Activated B cell treated with CpG ODN at 0.5 μM for 24 hours (primary cell): ENCODE measurements around the gene CEBPZ. TPM values are rescaled to one million over a fixed set of nuclear protein-coding genes. Genes with fewer than 3 reads are reported as not detected.
"Not testable (repeated sequence)": the region's sequence is repeated elsewhere in the genome, so short reads cannot be mapped to it uniquely, and the experiment has no call there.

Source experiments
- ATAC-seq: fragments of 200-7000 bp; cut with Tn5 transposase; one replicate; pipeline ENCODE4 v1.10.0; 2021; ENCODE audit warnings: low read depth, mild to moderate bottlenecking, moderate library complexity
- CTCF ChIA-PET: fragments of 350-600 bp; sonication (Branson Sonifier 250); formaldehyde crosslinking; loops from one replicate; lab custom pipeline; 2021; ENCODE audit warnings: antibody characterized with exemption; lab: Charles Lee
- POLR2A ChIA-PET: fragments of 350-600 bp; sonication (Branson Sonifier 250); formaldehyde crosslinking; loops from one replicate; lab custom pipeline; 2021; ENCODE audit warnings: antibody characterized with exemption; lab: Charles Lee
- DNase-seq: peaks from one replicate; pipeline ENCODE4 v3.0.0; 2022
- H3K27ac Mint-ChIP-seq: one replicate; pipeline ENCODE4 v1.8.0; 2020; ENCODE audit warnings: mixed read lengths
- H3K27me3 Mint-ChIP-seq: one replicate; pipeline ENCODE4 v1.8.0; 2021; ENCODE audit warnings: mixed read lengths
- H3K36me3 Mint-ChIP-seq: one replicate; pipeline ENCODE4 v1.8.0; 2021; ENCODE audit warnings: low read depth, mixed read lengths
- H3K4me1 Mint-ChIP-seq: one replicate; pipeline ENCODE4 v1.8.0; 2021; ENCODE audit warnings: mixed read lengths
- H3K4me3 Mint-ChIP-seq: one replicate; pipeline ENCODE4 v1.8.0; 2020; ENCODE audit warnings: mild to moderate bottlenecking, mixed read lengths
- H3K9me3 Mint-ChIP-seq: one replicate; pipeline ENCODE4 v1.8.0; 2020; ENCODE audit warnings: mixed read lengths
- intact Hi-C: fragments of 100-400 bp; cut with micrococcal nuclease; formaldehyde crosslinking; loops from one replicate; pipeline ENCODE4 v1.15.1; 2024
- total RNA-seq: library from RNA; stranded (reverse); gene quantifications from 2 replicates; pipeline ENCODE4 v1.2.3, GENCODE V29; 2022
- TF ChIP-seq, protein P1 (sequence below): fragments of 200-600 bp; IDR thresholded peaks from one replicate; pipeline ENCODE4 v1.8.0; 2022; ENCODE audit warnings: antibody characterized with exemption, mild to moderate bottlenecking

CEBPZ gene
- total RNA-seq, 1 donor from 2014 or later: 55.2 TPM

DNA sequence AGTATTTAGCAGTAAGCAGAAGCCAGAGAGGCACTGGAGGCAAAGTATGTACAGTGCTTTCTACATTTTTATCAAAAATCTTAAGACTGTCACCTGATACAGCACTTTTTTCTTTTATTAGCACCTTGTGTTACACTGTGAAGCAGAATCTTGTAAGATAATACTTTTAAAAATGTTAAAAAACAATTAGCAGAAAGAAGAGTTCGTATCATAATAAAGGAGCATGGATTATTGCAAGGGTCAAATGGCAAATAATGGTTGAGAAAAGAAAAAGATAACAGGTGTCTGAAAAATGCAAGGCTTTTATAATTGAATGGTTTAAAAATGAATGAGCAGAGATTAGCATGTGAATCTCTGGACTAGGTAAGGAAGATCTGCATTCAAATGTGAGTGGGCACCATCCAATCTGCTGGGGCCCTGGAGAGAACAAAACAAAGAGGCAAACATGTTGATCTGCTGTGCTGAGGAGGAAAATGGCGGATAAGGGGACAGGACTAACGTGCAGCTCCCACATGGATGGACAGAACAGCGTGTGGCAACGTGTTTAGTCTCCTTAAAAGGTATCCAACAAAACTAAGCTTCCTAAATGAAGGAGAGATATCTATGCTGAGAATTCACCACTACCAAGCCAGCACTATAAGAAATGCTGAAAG is 25.6 kb downstream of the CEBPZ start:
- TF ChIP-seq, protein P1, sequence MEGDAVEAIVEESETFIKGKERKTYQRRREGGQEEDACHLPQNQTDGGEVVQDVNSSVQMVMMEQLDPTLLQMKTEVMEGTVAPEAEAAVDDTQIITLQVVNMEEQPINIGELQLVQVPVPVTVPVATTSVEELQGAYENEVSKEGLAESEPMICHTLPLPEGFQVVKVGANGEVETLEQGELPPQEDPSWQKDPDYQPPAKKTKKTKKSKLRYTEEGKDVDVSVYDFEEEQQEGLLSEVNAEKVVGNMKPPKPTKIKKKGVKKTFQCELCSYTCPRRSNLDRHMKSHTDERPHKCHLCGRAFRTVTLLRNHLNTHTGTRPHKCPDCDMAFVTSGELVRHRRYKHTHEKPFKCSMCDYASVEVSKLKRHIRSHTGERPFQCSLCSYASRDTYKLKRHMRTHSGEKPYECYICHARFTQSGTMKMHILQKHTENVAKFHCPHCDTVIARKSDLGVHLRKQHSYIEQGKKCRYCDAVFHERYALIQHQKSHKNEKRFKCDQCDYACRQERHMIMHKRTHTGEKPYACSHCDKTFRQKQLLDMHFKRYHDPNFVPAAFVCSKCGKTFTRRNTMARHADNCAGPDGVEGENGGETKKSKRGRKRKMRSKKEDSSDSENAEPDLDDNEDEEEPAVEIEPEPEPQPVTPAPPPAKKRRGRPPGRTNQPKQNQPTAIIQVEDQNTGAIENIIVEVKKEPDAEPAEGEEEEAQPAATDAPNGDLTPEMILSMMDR: no peak

DNA sequence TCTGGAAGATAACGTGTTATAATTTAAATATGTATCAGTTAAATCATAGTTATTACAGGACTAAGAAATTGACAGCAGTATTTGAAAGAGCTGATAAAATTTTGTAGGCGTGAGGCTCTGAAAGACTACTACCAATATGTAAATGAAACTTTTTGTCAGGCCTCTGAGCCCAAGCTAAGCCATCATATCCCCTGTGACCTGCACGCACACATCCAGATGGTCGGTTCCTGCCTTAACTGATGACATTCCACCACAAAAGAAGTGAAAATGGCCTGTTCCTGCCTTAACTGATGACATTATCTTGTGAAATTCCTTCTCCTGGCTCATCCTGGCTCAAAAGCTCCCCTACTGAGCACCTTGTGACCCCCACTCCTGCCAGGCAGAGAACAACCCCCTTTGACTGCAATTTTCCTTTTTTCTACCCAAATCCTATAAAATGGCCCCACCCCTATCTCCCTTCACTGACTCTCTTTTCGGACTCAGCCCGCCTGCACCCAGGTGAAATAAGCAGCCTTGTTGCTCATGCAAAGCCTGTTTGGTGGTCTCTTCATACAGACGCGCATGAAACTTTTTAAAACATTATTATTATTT is 26.2 kb downstream of the CEBPZ start:
- H3K27me3 Mint-ChIP-seq, H3K4me3 Mint-ChIP-seq, CTCF ChIA-PET, POLR2A ChIA-PET, H3K27ac Mint-ChIP-seq, H3K4me1 Mint-ChIP-seq, ATAC-seq, intact Hi-C loops, DNase-seq: not testable (repeated sequence)
- H3K9me3 Mint-ChIP-seq: peaks cover 29% of the 10 kb centered on the region
- H3K36me3 Mint-ChIP-seq: peaks cover 88% of the 10 kb centered on the region

More for the DNA sequence above, 25.6 kb downstream of the CEBPZ start:
- Mint-ChIP-seq H3K36me3 (peaks cover 88% of the 10 kb centered on the region), H3K9me3 (peaks cover 29% of the 10 kb centered on the region), H3K27me3 (no peaks in the 10 kb centered on the region), H3K27ac (no peak overlapping the region), H3K4me1 (peaks cover 5% of the 10 kb centered on the region), H3K4me3 (no peak overlapping the region)
- ChIA-PET CTCF (no interaction called here), POLR2A (no interaction called here)
- DNase-seq (no peak), ATAC-seq (no peak)
- intact Hi-C loops: no loop called here

DNA sequence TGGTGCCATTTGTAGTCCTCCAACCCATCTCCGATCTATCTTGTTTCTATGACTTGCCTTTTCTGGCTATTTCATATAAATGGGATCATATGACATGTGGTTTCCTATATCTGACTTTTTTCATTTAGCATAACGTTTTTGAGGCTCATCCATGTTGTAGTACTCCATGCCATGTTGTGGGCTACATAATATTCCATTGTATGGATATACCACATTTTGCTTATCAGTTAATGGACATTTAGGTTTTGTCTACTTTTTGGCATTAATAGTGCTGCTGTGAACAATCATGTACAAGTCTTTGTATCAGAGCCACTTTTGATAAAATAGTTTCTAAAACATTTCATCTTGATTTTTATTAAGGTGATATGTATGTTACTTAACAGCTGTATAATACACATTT is 27.7 kb downstream of the CEBPZ start:
- Mint-ChIP-seq H3K4me3 (no peak overlapping the region), H3K27me3 (no peaks in the 10 kb centered on the region), H3K4me1 (peaks cover 8% of the 10 kb centered on the region), H3K27ac (no peak overlapping the region), H3K9me3 (peaks cover 23% of the 10 kb centered on the region), H3K36me3 (peaks cover 74% of the 10 kb centered on the region)
- CTCF ChIA-PET: no interaction called here
- no peak for DNase-seq
- POLR2A ChIA-PET: no interaction called here
- intact Hi-C loops: loop anchor here (1.0 kb wide), 1 partner anchor 7 kb away; the partner anchor contains the start of gene CEBPZOS
- ATAC-seq: no peak
- TF ChIP-seq, protein P1: no peak

DNA sequence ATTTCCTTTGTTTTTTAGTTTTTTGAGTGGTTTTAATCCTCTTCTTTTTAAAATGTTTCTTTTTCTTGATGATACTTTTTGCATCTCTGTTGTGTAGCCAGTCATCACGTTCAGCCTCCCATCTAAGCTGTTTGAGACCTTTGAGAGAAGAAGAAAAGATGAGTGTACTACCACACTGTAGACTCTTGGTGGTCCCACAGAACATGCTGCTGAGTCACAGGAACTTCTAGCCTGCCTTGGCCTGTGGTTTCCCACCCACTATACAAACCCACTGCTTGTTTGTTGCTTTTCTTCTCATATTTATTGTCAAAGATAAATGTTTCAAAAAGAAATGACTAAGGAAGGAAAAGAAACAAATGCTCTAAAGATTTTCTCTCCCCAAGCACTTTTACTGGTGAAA is 29.6 kb downstream of the CEBPZ start:
- Mint-ChIP-seq H3K4me1 (peaks cover 18% of the 10 kb centered on the region), H3K9me3 (peaks cover 6% of the 10 kb centered on the region), H3K36me3 (peaks cover 55% of the 10 kb centered on the region), H3K4me3 (no peak overlapping the region), H3K27me3 (no peaks in the 10 kb centered on the region), H3K27ac (no peak overlapping the region)
- ChIA-PET POLR2A (no interaction called here), CTCF (no interaction called here)
- TF ChIP-seq, protein P1: no peak
- no peak for ATAC-seq
- no peak for DNase-seq
- intact Hi-C loops: no loop called here

DNA sequence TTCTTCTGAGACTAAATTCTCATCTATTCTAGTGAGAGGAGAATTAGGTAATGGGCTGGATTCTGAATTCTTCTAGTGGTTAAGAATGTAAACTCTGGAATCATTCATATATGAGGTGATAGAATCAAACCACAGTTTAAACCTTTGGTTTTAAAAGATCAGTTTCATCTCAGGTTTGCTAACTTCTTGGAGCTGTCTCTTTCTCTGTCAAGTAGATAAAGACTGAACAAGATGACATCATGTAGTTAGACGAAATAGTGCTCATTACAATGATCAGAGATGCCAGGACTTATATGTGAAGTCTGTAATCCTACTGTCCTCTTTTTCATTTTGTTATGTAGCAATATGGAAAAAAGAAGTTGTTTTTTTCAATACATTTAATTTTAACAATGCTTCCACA is 30.2 kb downstream of the CEBPZ start:
- peaks cover 22% of the 10 kb centered on the region for H3K4me1 Mint-ChIP-seq
- intact Hi-C loops: no loop called here
- CTCF ChIA-PET: no interaction called here
- H3K9me3 Mint-ChIP-seq: peaks cover 4% of the 10 kb centered on the region
- POLR2A ChIA-PET: no interaction called here
- TF ChIP-seq, protein P1: no peak
- H3K27ac Mint-ChIP-seq: no peak overlapping the region
- no peaks in the 10 kb centered on the region for H3K27me3 Mint-ChIP-seq
- peaks cover 54% of the 10 kb centered on the region for H3K36me3 Mint-ChIP-seq
- DNase-seq (no peak), ATAC-seq (no peak)
- no peak overlapping the region for H3K4me3 Mint-ChIP-seq
